Measurements from ENCODE around the gene HTR2C. TPM values are rescaled to one million over a fixed set of nuclear protein-coding genes. Genes with fewer than 3 reads are reported as not detected.
"Not testable (repeated sequence)": the region's sequence is repeated elsewhere in the genome, so short reads cannot be mapped to it uniquely, and the experiment has no call there.

HTR2C gene
- total RNA-seq, 1 donor from 2014 or later, result not detected

- TF ChIP-seq CTCF (IDR thresholded peaks at IDR 0.05; ENCODE audit: insufficient read depth, low read length, severe bottlenecking), result no peak
- FAIRE-seq (no peak), DNase-seq (ENCODE audit: low read depth) (no peak)
- H3K27me3 ChIP-seq (ENCODE audit: control insufficient read depth, insufficient read depth, low read length), result no peaks in the 10 kb centered on the region
- H3K4me3 ChIP-seq (ENCODE audit: low read depth, low read length), result no peak overlapping the region
- H3K36me3 ChIP-seq (ENCODE audit: control insufficient read depth, insufficient read depth, low read length), result no peaks in the 10 kb centered on the region
Observed at GRCh38 chrX:114932550-114932949, 348.7 kb downstream of the HTR2C start.

- not testable (repeated sequence) for H3K4me3 ChIP-seq (ENCODE audit: low read depth, low read length); H3K27me3 ChIP-seq (ENCODE audit: control insufficient read depth, insufficient read depth, low read length); FAIRE-seq; DNase-seq (ENCODE audit: low read depth); H3K36me3 ChIP-seq (ENCODE audit: control insufficient read depth, insufficient read depth, low read length)
Observed at GRCh38 chrX:114933291-114933690, 349.4 kb downstream of the HTR2C start.

GRCh38 chrX:114937090-114937489 lies 353.2 kb downstream of the HTR2C start:
- not testable (repeated sequence) for DNase-seq (ENCODE audit: low read depth); H3K4me3 ChIP-seq (ENCODE audit: low read depth, low read length); H3K27me3 ChIP-seq (ENCODE audit: control insufficient read depth, insufficient read depth, low read length); FAIRE-seq; H3K36me3 ChIP-seq (ENCODE audit: control insufficient read depth, insufficient read depth, low read length)

DNA sequence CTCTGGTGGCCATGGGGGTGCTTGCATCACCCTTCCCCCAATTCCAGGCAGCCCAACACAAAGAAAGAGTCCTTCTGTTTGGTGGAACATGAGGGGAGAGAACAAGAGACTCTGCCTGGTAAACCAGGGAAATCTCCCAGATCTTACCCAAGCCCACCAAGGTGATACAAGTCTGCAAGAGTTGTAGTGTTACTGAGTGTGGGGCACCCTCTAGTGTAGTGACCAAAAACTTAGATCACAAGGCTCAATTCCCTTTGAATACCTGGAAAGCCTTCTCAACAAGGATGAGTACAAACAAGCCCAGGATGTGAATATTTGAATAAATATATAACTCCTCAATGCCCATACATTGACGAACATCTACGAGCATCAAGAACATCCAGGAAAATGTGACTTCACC lies 368.8 kb downstream of the HTR2C start:
- Histone ChIP-seq H3K27me3 (ENCODE audit: control insufficient read depth, insufficient read depth, low read length) (no peaks in the 10 kb centered on the region), H3K4me3 (ENCODE audit: low read depth, low read length) (no peak overlapping the region), H3K36me3 (ENCODE audit: control insufficient read depth, insufficient read depth, low read length) (no peaks in the 10 kb centered on the region)
- DNase-seq (ENCODE audit: low read depth) (no peak), FAIRE-seq (no peak)
- TF ChIP-seq CTCF (IDR thresholded peaks at IDR 0.05; ENCODE audit: insufficient read depth, low read length, severe bottlenecking), result no peak

All from bronchial epithelial cell (primary cell).